ENCODE measurements around the gene MGAT5. TPM values are rescaled to one million over a fixed set of nuclear protein-coding genes. Genes with fewer than 3 reads are reported as not detected.

MGAT5 gene
- total and polyA plus RNA-seq, 4 donors = 3.6 to 53.7 (median 31.3) TPM

DNA sequence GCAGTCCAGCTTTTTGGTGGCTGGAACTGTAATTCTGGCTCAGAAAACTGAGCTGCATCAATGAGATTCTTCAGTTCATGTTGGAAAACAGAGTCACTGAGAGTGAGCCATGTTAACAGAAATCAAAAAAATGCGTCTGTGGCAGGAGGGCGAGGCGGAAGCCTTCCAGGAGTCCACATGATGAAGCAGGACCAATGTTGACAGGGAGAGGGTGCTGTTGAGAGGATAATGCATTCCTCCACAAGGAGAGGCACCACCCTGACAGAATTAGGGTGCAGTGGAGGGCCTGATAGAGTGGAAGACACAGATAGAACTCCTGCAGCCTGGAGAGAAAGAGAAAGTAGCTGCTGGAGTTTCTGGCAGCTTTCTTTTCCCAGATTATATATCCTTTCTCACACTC, 111.5 kb downstream of the MGAT5 start:
- H3K27me3 ChIP-seq (ENCODE audit: control insufficient read depth in 3 of 3, insufficient read depth in 3 of 3, low read length in 2 of 3) = no peaks in the 10 kb centered on the region
- no peaks in the 10 kb centered on the region for H3K9me3 ChIP-seq (ENCODE audit: control insufficient read depth in 4 of 4, insufficient read depth in 3 of 4, low read length in 3 of 4)
- H3K27ac ChIP-seq (ENCODE audit: low read depth in 1 of 2, low read length in 1 of 2) = no peak overlapping the region
- H3K36me3 ChIP-seq (ENCODE audit: control insufficient read depth in 4 of 4, insufficient read depth in 4 of 4, low read length in 4 of 4) = peaks cover 0 to 15% (median 6%) of the 10 kb centered on the region in 4 donors
- ATAC-seq (ENCODE audit: insufficient read depth, low FRiP score) (no peak), DNase-seq (no peak)
- WGBS, 2 donors = 88 to 95% methylated on average over 3 of the region's 3 CpGs
- no peak overlapping the region for H3K4me3 ChIP-seq
- H3K9ac ChIP-seq (ENCODE audit: insufficient read depth in 1 of 2, low read length in 2 of 2) = no peak overlapping the region
- peaks cover 0 to 27% (median 6%) of the 10 kb centered on the region in 5 donors for H3K4me1 ChIP-seq (ENCODE audit: control insufficient read depth in 5 of 5, insufficient read depth in 5 of 5, low read length in 5 of 5)
- TF ChIP-seq, protein P1, sequence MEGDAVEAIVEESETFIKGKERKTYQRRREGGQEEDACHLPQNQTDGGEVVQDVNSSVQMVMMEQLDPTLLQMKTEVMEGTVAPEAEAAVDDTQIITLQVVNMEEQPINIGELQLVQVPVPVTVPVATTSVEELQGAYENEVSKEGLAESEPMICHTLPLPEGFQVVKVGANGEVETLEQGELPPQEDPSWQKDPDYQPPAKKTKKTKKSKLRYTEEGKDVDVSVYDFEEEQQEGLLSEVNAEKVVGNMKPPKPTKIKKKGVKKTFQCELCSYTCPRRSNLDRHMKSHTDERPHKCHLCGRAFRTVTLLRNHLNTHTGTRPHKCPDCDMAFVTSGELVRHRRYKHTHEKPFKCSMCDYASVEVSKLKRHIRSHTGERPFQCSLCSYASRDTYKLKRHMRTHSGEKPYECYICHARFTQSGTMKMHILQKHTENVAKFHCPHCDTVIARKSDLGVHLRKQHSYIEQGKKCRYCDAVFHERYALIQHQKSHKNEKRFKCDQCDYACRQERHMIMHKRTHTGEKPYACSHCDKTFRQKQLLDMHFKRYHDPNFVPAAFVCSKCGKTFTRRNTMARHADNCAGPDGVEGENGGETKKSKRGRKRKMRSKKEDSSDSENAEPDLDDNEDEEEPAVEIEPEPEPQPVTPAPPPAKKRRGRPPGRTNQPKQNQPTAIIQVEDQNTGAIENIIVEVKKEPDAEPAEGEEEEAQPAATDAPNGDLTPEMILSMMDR (IDR thresholded peaks at IDR 0.05; ENCODE audit: control extremely low read depth, extremely low read depth) = no peak

DNA sequence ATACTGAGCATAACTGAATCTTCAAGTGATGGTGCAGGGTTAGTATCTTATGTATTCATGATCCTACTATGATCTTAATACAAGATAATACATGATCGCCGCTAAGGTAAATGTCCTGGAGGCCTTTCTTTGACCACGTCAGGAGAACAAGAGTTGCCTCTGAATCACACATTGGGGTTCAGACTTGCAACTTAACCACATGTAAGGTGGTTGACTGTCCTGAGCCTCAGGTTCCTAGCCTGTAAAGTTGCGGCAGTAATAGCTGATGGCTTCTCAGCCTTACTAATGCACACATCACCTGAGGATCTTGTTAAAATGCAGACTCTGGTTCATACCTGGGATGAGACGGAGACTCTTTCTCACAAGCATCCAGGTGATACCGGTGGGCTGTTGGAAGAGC, 112.5 kb downstream of the MGAT5 start:
- Histone ChIP-seq H3K9ac (ENCODE audit: insufficient read depth in 1 of 2, low read length in 2 of 2) (no peak overlapping the region), H3K36me3 (ENCODE audit: control insufficient read depth in 4 of 4, insufficient read depth in 4 of 4, low read length in 4 of 4) (peaks cover 0 to 15% (median 5%) of the 10 kb centered on the region in 4 donors), H3K9me3 (ENCODE audit: control insufficient read depth in 4 of 4, insufficient read depth in 3 of 4, low read length in 3 of 4) (no peaks in the 10 kb centered on the region), H3K27ac (ENCODE audit: low read depth in 1 of 2, low read length in 1 of 2) (no peak overlapping the region), H3K27me3 (ENCODE audit: control insufficient read depth in 3 of 3, insufficient read depth in 3 of 3, low read length in 2 of 3) (no peaks in the 10 kb centered on the region), H3K4me1 (ENCODE audit: control insufficient read depth in 5 of 5, insufficient read depth in 5 of 5, low read length in 5 of 5) (peaks cover 0 to 29% (median 6%) of the 10 kb centered on the region in 5 donors), H3K4me3 (no peak overlapping the region)
- no peak for ATAC-seq (ENCODE audit: insufficient read depth, low FRiP score)
- TF ChIP-seq, protein P1 (IDR thresholded peaks at IDR 0.05; ENCODE audit: control extremely low read depth, extremely low read depth) = no peak
- no peak for DNase-seq
- 96 to 97% methylated on average over 6 of the region's 6 CpGs for WGBS, 2 donors

DNA sequence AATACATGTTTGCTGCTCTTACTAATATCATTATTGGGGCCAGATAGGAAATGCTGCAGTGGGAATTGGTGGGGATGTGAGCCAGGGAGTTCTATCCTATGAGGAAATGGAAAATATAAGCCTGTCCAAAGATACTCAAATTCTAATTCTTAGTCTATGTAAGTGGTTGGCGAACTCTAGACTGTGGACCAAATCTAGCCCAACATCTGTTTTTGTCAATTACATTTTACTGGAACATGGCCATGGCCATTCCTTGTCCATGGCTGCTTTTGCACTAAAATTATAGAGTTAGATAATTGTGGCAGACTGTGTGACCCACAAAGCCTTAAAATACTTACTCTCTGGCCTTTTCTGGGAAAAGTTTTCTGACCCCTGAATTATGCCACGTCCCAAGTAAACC, 113.3 kb downstream of the MGAT5 start:
- Histone ChIP-seq H3K4me1 (ENCODE audit: control insufficient read depth in 5 of 5, insufficient read depth in 5 of 5, low read length in 5 of 5) (peaks cover 0 to 27% (median 7%) of the 10 kb centered on the region in 5 donors), H3K4me3 (no peak overlapping the region), H3K9me3 (ENCODE audit: control insufficient read depth in 4 of 4, insufficient read depth in 3 of 4, low read length in 3 of 4) (no peaks in the 10 kb centered on the region), H3K27me3 (ENCODE audit: control insufficient read depth in 3 of 3, insufficient read depth in 3 of 3, low read length in 2 of 3) (no peaks in the 10 kb centered on the region), H3K27ac (ENCODE audit: low read depth in 1 of 2, low read length in 1 of 2) (no peak overlapping the region), H3K36me3 (ENCODE audit: control insufficient read depth in 4 of 4, insufficient read depth in 4 of 4, low read length in 4 of 4) (peaks cover 0 to 14% (median 5%) of the 10 kb centered on the region in 4 donors), H3K9ac (ENCODE audit: insufficient read depth in 1 of 2, low read length in 2 of 2) (no peak overlapping the region)
- ATAC-seq (ENCODE audit: insufficient read depth, low FRiP score) (no peak), DNase-seq (peak in 2 of 3 donors; percentile 33 to 48)
- TF ChIP-seq, protein P1 (IDR thresholded peaks at IDR 0.05; ENCODE audit: control extremely low read depth, extremely low read depth) = no peak
- 88 to 91% methylated on average over 2 of the region's 2 CpGs for WGBS, 2 donors
